ENCODE measurements around the gene LTBP2.

The LTBP2 gene

DNA sequence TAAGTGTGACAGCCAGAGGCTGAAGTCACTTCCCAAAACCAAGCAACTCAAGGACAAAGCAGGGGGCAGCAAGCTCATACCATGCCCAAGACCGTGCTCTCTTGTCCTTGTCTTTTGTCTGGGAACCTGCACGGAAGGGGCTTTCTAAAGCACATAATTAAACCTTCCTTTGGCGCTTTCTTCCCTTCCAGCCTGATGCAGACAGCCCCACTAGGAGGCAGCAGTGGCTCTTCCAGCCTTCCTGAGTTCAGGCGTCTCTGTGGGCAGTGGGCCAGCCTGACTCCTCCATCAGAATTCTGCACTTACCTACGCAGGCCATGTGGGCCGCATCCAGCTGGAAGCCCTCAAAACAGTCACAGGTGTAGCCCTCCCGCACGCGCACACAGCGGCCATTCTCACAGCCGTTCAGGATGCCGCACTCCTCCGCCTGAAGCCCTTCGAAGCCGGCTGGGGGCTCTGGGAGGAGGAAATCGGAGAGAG is 110.9 kb downstream of the LTBP2 start:
- TF ChIP-seq, protein P1, sequence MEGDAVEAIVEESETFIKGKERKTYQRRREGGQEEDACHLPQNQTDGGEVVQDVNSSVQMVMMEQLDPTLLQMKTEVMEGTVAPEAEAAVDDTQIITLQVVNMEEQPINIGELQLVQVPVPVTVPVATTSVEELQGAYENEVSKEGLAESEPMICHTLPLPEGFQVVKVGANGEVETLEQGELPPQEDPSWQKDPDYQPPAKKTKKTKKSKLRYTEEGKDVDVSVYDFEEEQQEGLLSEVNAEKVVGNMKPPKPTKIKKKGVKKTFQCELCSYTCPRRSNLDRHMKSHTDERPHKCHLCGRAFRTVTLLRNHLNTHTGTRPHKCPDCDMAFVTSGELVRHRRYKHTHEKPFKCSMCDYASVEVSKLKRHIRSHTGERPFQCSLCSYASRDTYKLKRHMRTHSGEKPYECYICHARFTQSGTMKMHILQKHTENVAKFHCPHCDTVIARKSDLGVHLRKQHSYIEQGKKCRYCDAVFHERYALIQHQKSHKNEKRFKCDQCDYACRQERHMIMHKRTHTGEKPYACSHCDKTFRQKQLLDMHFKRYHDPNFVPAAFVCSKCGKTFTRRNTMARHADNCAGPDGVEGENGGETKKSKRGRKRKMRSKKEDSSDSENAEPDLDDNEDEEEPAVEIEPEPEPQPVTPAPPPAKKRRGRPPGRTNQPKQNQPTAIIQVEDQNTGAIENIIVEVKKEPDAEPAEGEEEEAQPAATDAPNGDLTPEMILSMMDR (conservative IDR thresholded peaks at IDR 0.05; ENCODE audit: low read depth, low read length) = peak; percentile 97

DNA sequence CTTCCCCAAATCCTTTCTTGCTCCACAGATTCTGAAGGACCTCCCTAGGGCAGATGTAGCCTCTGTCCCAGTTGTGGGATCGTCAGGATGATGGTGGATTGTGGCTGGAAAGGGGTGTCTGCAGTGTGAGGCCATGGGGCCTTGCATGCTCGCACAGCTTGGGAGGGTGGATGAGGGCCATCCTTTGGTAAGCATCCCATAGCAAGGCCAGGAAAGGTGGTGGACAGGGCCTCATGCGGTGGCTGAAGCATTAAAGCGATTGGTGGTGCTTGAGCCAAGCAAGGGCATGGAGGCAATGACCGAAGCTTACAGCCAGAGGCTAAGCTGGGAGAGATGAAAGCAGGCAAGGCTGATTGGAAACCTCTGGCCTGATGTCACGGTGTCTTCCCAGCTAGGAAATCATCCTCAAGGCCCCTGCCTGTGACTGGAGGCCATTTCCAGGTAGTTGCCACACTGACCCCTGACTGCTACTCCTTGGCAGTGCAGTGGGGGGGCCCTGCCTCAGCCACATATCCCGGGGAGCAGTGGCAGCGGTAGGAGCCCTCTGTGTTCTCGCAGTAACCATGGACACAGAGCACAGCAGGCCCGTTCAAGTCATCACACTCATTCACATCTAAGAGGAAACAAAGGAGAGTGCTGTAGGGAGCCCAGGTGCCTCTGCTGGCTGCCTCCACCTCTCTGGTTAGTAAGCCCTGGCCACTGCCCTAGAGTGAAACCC is 111.5 kb downstream of the LTBP2 start:
- TF ChIP-seq, protein P1 (conservative IDR thresholded peaks at IDR 0.05; ENCODE audit: low read depth, low read length) = no peak
- no peak for DNase-seq (ENCODE audit: low read depth)
- H3K4me3 ChIP-seq (ENCODE audit: low read depth, low read length) = no peak overlapping the region

More for the DNA sequence above, 110.9 kb downstream of the LTBP2 start:
- H3K4me3 ChIP-seq (ENCODE audit: low read depth, low read length) = no peak overlapping the region
- peak; percentile 90 for DNase-seq (ENCODE audit: low read depth)

DNA sequence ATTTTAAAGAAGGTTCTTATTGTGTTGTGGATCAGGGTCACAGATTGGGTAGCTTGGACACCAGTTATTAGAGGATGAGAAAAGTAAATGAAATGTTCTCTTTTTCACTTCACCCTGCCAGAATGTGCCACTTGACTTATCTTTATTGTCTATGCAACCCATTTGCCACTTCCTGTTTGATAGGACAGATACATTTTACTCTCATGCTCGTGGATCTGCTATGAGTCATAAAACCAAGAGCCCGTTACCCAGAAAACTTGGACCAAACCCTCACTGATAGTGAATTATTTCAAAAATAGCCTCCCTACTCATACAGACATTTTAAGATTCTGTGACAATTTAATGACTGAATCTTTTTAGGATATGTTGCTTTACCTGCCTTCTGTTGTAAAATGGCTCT is 116.7 kb downstream of the LTBP2 start:
- no peak overlapping the region for H3K4me3 ChIP-seq (ENCODE audit: low read depth, low read length)
- no peak for DNase-seq (ENCODE audit: low read depth)
- TF ChIP-seq, protein P1 (conservative IDR thresholded peaks at IDR 0.05; ENCODE audit: low read depth, low read length) = no peak

DNA sequence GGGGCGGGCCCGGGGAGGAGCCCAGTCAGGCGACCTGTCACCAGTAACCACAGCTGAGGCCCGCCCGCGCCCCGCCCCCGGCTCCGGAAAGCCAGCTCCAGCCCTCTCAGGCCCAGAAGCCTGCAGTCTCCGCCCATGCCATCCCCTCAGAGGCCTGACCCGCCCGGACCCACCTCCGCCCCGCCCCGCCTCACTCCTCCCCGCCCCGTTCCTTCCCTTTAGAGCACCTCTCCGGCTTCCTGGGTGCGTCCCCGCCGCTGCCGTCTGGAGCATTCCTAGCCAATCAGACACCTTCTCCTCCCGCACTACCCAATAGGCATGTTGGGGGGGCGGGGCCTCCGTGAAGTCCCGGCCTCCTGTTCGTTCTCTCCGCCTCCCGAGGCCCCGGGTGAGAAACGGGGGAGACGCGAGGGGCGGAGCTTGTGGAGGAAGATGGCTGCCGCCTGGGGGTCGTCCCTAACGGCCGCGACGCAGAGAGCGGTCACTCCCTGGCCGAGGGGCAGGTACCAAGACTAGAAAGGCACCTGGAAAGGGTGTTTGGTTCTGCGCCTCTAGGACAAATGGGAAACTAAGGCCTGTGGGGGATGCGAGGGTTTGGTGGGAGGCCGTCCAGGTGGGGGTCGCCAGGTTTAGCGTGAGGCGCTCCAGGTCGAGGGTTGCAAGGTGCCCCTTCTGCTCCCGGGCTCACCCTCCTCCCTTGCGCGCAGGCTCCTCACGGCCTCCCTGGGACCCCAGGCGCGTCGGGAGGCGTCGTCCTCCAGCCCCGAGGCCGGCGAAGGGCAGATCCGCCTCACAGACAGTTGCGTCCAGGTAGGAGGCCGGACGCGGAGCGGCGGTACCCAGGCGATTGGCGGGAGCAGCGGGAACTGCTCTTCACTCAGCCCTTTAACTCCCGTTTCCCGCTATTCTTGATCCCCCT is 118.4 kb downstream of the LTBP2 start, which contains the start of gene ISCA2:
TSS of gene ISCA2 (plus strand) at position 423 of the 919 bp plus-strand sequence. CDS start at position 433, 10 bp downstream.
- H3K4me3 ChIP-seq (ENCODE audit: low read depth, low read length) = peak within 1 kb of the TSS; percentile 92

DNA sequence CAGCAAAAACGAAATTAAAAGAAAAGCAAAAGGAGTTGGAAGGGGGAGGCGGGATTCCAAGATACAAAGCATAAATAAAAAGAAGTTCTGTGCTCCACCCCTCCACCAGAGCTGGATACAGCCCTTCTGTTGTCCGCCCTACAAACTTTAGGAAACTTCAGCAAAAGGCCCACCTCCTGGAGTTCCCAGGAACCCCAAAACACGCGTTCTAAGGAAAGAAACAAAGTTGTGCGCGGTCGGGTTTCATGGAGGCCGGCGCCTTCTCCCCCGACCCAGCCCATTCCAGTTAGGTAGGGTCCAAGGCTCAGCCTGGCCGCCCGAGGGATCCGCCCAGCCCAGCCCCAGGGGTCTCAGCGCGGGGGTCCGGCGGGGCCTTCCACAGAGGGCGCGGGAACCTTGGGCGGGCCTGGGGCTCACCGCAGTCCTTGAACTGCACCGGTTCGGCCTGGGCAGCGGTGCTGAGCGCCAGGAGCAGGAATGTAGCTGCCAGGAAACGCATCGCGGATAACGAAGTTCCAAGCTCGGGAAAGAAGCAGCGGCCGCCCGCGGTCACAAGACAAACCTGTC is 119.2 kb downstream of the LTBP2 start, which contains the start of gene NPC2:
TSS of gene NPC2 (minus strand) at position 530 of the 567 bp plus-strand sequence. CDS start at position 499, 31 bp downstream.
- peak; percentile 43 for DNase-seq (ENCODE audit: low read depth)

More for the DNA sequence above, 118.4 kb downstream of the LTBP2 start, which contains the start of gene ISCA2:
- peak; percentile 99 for DNase-seq (ENCODE audit: low read depth)
- TF ChIP-seq, protein P1 (conservative IDR thresholded peaks at IDR 0.05; ENCODE audit: low read depth, low read length) = no peak

More for the DNA sequence above, 119.2 kb downstream of the LTBP2 start, which contains the start of gene NPC2:
- TF ChIP-seq, protein P1 (conservative IDR thresholded peaks at IDR 0.05; ENCODE audit: low read depth, low read length) = no peak
- H3K4me3 ChIP-seq (ENCODE audit: low read depth, low read length) = peak within 1 kb of the TSS; percentile 92

All from choroid plexus epithelial cell (primary cell).